T-helper 22 cell (primary cell): ENCODE results near the gene CHPF.

ENCODE experiments used
- DNase-seq: peaks from one replicate; pipeline ENCODE4 v3.0.0-alpha.2; 2020; ENCODE audit warnings: low read depth

The CHPF gene

DNA sequence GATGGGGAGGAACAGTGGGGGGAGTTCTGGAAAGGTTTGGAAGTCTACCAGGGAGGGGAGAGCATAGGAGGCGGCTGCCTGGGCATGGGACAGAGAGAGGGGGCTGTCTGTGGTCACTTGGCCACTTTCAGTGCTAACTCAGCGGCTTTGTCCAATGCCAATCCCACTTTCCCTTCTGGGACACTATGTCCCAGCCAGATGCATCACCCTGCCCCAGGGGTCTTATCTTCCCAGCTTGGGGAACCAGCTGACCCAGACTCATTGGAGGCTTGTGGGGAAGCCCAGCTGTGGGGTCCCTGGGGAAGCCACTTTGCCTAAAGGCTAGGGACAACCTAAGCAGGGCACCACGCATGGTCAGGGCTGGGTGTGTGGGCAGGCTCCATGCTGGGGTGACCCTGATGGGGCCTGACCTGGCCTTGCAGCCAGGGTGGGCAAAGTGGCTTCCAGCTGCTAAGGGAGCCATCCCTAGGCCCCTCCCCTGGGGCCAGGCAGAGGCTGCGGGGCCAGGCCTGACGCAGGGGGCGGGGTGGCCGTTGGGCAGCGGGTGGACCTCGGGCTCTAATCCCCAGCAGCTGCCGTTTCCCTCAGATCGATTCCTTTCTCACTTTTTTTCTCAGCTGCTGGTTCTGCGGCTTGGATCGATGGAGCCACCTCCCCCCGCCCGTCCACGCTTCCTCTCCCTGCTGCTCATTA, 30.9 kb downstream of the CHPF start:
- DNase-seq: no peak

DNA sequence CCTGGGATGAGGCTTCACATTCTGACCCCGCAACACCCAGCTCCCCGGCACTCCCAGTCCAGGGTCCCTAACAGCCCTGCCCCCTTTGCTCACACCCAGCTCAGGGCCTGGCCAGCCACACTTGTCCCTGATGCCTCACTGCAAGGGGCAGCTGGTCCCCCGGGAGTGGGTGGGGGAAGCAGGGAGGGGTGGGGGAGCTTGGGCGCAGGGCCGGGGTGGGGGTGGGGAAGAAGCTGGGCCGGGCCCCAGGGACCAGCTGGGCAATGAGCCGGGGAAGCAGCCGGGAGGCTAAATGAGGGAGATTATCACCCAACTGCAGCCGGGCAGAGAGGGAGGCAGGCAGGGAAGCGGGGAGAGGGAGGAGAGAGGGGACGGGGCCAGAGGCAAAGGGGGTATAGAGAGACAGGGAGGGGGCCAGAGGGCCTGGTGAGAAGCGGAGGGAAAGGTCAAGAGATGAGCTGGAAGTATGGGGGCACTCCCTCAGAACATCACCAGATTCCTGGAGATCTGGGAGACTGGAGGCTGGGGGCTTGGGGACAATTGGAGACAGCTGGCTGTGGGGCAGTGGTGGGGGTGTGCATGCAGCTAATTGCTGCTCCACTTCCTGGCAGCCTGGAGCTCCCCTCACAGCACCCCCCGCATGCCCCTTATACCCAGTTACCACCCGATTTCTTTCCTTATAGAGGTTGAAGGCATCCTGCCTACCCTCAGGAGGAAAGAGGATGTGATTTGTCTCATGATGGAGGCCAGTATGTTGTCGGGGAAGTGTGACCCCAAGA, 31.9 kb downstream of the CHPF start:
- no peak for DNase-seq

DNA sequence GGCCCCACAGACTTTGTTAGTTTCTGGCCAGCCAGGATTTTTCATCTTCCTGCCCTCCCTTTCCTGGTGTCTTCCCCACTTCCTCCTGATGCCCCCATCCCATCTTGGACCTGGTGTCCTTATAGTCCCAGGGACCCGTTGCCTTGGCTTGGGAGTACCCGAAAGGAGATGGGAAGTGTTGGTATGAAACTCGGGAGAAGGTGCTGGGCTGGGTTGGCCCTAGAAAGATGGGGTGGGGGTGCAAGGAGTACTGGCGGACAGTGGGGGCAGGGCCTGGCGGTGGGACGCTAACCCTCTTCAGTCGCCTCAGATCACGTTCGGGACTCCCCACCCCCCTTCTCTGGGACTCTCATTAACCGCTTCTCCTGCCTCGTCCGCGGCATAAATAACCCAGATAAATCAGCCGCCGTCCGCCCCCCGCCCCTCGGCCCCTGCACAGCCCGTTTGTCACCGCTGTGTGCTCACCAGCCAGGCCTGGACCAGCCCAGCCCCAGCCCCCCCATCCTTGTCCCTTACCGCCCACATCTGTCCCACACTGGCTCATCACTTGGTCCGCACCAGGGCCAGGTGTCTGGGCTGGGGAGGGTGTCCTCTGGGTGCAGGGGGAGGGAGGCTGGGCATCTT, 33.0 kb downstream of the CHPF start:
- no peak for DNase-seq

DNA sequence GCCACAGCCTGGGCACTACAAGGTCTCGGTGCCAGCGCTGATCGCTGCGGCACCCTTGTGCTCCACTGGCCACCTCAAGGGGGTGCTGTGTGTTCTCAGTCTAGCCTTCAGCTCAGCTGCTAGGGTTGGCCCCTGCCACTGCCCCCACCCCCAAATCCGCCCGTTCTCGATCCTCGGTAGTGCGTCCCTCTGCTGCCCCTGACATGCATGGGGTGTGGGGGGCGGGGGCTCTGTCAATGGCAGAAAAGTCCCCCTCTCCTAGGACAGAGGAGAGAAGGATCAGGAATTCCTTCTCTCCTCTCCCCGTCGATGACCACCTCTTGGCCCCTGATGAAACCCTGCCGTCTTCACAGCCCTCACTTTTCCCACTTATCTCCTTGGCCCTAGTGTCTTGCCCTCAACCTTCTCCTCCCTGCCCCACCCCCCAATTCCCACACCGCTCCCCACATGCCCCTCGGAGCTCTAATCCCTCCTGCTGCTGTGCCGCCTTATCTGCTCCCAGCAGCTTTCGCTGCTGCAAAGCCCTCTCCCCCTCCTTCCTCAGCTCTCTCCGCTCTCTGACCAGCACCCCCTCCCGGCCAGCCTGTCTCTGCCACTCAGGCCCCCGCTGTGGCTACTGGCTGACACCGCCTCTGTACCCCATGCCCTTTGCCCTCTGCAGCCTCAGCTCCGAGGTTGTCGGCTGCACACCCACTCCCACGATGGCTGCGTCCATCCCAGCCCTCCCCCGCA, 33.7 kb downstream of the CHPF start:
- peak; percentile 12 for DNase-seq

DNA sequence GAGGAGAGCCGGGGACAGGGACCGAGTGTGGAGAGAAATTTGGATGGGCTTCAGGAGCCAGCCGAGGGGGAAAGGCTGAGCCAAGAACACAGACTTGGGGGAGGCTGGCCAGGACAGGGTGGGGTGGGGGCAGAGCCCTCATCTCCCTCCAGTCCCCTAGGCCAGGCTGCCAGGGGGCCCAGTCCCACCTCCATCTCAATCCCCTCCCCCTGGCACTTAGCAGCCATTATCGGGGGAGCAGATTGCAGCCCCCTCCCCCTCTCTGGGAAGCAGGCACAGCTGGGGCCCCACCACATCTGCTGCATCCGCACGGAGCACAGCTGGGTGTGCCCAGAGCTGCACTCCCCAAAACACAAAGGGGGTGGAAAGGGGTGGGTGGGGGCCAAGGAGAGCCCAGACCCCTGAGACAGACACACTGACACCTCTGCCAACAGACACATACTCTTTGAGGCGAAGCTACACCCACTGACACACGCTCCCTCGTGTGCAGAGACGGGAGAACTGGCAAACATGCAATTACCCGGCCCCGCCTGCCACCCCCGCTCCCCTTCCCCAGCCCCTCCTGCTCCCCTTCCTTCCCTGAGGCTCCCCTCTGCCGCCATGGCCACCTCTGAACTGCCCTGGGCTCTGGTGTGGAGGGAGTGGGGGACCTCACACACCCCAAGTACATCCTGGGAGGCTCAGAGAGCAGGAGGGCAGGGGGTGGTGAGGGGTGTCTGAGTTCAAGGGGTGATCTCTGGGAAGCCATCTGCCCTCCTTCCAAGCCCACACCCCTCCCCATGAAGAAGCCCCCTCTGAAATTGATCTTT, 34.4 kb downstream of the CHPF start:
- no peak for DNase-seq

DNA sequence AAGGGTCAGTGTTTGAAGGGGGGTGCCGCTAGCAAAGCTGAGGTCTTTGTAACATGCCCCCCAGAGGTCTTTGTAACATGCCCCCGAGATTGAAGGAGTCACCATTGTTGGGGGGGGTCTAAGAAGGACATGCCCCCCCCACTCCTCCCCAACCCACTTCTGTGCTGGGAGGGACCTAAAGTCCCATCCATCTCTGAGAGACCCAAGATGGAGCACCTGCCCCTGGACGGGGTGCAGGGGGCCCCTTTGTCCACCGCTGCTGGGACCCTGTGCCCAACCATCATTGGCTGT, 35.2 kb downstream of the CHPF start:
- no peak for DNase-seq

DNA sequence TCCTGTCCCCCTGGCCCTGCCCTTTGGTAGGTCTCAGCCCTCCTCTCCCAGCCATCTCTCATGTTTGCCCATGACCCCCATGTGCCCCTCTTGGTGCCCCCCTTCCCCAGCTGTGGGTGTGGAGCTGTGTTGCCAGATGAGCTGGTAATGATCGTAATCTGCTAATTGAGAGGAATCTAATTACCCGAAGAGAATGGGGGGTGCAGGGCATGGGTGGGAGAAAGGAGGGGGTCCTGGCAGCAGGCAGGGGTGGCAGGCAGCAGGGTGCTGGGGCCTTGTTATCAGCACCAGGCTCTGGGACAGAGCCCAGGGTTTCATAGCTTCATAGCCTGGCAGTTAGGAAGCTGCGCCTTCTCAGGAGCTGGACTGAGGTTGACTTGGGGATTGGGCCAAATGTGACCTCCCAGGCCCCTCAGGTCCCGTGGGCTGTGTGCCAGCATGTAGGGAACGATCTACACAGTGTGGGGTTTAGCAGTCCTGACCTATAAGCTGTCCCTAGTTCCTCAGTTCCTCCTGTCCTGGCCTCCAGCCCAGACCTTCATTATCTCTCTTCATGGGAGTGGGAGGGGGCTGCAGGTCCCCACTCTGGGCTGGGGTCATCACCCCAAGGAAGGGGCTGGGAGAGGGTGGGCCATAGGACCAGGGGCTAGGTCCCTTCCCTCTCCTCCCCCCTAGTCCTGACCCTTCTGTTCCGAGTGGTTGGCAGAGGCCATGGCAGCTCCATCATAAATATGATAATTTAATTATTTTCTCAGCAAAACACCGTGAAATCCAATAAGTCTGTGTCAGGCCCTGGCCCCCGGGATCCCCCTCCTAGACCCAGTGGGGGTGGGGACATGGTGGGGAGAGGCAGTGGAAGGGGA, 35.8 kb downstream of the CHPF start:
- DNase-seq: no peak

DNA sequence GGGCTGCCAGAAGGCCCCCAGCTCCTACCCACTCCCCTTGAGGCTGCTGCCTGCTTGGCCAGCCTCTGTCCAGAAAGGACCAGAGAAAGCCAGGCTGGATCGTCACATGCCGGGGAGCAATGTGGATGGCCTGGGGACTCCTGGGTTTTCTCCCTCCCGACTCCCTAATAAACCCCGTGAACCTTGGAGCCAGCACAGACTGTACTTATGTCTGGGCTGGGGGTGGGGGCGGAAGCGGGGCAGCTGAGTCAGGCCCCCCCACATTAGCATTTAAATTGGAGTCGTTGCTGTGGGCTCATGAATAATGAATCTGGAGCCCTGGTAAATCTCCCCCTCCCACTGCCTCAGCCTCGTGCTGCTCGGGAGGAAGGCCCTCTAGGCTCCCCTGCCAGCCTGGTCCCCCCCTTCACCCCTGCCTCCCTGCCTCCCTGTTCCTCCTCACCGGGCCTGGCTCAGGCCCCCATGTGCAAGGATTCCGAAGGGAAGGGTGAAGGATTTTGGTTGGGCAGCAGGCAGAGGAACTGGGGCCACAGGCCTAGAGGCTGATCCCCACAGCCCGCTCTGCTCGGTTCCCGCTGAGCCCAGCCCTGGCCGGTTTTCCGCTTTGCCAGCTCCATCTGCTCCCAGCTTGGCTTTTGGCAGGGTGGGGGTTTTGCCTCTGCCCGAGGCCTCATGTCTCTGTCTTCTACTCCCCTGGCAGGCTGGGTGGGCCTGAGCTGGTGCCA, 36.6 kb downstream of the CHPF start:
- DNase-seq: no peak

DNA sequence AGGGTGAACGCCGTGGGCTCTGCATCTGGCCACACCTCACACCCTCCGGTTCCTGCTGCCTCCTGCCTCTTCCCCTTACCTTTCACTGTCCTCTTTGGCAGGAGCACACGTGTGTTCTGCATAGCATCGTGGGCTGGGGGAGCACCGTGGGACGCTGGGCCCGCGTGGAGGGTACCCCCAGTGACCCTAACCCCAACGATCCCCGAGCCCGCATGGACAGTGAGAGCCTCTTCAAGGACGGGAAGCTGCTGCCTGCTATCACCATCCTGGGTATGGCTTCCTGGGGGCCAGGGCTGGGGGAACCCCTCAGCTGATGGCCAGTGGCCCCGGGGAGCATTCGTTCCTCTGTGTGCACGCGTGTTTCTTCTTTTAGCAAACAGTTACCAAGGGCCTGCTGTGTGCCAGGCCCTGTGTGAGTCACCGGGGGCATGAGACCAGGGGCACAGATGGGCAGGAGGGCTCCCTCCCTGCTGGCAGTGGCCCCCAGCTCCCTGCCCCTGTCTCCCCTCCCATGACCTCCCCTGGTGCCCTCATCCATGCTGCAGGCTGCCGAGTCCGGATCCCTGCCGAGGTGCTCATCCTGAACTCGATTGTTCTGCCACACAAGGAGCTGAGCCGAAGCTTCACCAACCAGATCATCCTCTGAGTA, 37.3 kb downstream of the CHPF start:
- DNase-seq: no peak

DNA sequence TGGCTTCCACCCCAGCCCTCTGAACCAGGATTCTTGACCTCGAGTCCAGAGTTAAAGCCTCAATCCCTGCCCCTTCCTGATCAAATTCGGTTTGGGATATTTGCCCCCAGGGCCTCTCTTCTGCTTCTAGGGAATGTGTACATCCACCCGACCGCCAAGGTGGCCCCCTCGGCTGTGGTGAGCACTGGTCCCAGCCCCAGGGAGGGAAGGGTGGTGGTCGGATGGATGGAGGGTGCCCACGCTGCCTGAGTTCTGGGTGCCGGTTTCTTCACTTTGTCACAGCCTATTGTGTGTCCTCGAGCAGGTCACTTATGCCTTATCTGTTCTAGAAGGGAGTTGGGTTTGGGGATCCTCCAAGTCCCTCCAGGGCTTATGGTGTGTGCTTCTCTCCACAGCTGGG, 38.0 kb downstream of the CHPF start:
- DNase-seq: no peak

DNA sequence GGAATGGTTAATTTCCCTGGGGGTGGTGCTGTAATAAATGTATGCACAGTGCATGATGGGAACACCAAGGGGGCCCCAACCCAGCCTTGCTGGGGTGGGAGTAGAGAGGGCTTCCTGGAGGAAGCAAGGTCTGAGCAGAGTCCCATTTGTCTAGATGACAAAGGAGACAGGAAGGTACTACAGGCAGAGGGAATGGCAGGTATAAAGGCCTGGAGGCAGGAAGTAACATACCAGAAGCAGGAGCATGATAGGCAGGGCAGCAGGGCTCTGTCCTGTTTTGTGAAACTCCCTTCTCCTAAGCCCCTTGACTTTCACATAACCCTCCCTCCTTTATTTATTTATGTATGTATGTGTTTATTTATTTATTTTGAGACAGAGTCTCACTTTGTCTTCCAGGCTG, 41.0 kb downstream of the CHPF start:
- DNase-seq: no peak

DNA sequence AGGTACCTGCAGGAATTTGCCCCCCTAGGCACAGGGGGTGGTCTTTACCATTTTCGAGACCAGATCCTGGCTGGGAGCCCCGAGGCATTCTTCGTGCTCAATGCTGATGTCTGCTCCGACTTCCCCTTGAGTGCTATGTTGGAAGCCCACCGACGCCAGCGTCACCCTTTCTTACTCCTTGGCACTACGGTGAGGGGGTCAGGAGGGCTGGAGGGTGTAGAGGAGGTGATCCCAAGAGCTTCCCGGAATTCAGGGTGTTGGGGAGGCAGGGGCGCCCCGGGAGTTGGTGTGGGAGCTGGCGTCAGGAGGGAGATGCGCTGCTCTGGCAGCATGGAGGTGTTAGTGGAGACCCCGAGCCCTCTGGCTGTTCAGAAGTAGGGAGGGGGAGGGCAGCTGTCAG, 41.8 kb downstream of the CHPF start:
- no peak for DNase-seq

DNA sequence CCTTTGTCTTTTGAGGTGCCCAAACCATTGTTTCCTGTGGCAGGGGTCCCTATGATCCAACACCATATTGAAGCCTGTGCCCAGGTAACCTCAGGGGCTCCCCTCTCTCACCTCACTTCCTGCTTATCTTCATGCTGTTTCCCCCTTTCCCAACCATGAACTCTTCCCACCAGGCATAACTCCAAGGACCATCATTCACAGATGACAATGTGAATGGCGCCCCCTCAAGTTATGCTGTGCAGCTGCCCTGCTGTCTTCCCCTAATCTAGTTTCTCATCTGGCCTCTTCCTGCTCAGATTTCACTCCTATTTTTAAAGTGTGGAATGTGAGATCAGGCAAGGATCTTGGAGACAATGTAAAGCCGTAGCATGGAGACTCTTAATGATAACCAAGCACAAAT, 43.5 kb downstream of the CHPF start:
- no peak for DNase-seq

DNA sequence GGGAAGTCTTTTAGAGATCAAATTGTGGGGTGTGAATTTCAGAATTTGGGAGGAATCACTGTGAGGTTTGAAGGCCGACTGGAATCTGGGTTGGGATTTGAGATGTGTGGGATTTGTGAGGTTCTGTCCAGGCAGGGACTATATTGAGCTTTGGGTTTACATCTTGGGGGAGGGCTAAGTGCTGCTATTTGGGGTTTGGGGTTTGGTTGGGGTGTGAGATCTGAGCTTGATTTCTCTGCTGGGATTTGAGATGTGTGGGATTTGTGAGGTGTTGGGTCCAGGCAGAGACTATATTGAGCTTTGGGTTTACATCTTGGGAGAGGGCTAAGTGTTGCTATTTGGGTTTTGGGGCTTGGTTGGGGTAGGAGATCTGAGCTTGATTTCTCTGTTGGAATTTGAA, 44.1 kb downstream of the CHPF start:
- no peak for DNase-seq

DNA sequence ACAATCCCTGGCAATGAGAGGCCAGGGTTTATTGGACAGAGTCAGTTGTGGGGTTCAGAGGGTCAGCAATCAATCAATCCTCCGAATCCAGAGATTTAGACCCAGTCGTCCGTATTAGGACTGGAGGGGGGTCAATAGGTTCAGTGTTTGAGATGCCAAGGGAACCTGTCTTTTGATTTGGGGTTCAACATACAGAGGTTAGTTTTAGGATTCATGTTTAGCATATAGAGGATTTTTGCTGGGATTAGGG, 44.6 kb downstream of the CHPF start:
- DNase-seq: no peak

DNA sequence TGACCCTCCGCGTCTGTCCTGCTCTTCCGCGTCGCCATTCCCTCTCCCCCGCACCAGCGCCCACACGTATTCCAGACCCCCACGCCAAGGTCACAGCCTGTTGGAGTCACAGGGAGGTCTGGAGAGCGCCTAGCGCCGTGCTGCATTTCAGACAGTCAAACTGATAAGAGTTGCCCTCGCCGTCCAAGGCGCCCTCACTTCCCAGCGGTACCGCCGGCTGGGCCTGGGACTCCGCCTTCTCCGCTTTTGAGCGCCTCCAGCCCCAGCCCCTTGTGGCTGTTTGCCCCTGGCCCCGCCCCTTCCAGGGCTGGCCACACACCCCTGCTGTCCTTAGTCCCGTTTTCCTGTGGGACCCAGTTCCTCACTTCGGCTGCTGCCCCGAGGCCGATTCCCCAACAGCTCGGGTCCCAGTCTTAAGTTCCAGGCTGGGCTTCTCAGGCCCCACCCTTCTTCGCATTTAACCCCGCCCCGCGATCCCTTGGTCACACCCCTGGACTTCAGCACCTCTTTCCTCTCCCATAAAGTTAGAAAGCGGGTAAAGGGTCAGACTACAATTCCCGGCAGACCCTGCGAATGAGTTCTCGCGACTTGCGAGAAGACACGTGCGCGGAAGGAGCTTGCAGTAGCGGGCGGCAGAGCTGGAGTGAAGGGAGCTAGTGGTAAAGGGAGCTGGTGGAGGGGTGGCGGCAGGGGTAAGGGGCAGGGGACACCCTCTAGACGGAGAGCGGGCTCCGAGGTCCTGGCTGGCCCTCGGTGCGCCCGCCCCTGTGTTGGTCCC, 45.1 kb downstream of the CHPF start, which contains the start of gene GMPPA:
Gene GMPPA (plus strand): TSS at position 612 of the 778 bp plus-strand sequence. CDS start 1,085 bp downstream, outside the sequence.
- DNase-seq: peak; percentile 86

DNA sequence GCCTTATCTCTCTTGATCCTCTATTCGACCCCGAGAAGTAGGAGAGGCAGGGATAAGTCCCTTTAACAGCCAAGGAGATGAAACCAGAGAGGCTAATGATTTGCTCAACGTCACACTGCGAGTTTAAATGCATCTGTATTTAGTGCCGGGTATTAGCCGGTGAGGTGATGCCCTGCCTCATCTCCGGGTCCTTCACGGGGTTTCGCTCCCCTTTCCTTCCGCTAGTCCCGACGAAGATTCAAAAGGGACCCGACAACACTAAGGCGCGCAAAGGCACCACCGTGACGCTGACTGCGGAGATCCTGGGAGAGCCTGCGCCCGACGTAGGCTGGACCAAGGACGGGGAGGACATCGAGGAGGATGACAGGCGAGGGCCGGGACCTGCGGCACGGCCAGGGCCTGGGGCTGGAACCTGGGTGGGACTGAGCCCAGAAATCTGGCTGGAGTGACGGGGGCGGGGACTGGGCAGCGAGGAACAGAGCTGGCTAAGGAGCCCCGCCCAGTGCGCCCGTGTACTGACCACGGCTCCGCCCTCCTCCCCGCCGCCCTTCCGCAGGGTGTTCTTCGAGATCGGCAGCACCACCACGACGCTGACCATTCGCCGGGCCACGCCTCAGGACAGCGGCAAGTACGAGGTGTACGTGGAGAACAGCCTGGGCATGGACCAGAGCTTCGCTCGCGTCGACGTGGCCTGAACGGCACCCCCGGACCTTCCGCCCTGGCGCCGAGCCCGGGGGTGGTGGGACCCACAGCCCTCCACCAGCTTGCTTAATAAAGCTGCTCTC, 45.9 kb downstream of the CHPF start:
- DNase-seq: no peak

DNA sequence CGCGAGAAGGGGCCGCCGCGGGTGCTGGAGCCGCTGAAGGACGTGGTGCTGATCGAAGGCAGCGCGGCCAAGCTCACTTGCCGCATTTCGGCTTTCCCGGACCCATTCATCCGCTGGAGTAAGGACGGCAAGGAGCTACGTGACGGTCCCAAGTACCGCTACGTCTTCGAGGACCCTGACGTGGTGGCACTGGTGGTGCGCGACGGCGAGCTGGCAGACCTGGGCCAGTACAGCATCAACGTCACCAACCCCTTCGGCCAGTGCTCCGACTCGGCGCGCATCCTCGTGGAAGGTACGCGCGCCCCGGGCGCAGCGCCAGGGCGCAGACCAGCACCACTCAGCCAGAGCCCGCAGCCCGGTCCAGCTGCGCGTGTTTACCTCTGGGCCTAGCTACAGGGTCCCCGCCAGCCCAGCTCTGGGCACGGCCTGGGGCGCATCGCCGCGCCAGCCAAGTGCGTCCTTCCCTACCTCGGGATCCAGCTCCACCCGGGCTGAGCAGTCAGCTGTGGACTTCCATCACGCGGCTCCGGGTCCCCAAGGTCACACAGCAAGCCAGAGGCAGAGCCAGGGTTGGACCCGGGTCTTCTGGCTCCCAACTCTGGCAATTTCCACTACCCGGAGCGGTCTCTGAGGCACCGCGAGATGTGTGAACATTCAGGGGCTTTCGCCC, 46.6 kb downstream of the CHPF start:
- no peak for DNase-seq
